Activated CD4-positive, CD25-positive, alpha-beta regulatory T cell (primary cell): ENCODE results near the gene SP1.
"Not testable (repeated sequence)": the region's sequence is repeated elsewhere in the genome, so short reads cannot be mapped to it uniquely, and the experiment has no call there.

Source experiments
- DNase-seq, 4 experiments: peaks; one replicate each; lab custom pipeline; 2025; lab: John Stamatoyannopoulos, UW

Gene SP1

DNA sequence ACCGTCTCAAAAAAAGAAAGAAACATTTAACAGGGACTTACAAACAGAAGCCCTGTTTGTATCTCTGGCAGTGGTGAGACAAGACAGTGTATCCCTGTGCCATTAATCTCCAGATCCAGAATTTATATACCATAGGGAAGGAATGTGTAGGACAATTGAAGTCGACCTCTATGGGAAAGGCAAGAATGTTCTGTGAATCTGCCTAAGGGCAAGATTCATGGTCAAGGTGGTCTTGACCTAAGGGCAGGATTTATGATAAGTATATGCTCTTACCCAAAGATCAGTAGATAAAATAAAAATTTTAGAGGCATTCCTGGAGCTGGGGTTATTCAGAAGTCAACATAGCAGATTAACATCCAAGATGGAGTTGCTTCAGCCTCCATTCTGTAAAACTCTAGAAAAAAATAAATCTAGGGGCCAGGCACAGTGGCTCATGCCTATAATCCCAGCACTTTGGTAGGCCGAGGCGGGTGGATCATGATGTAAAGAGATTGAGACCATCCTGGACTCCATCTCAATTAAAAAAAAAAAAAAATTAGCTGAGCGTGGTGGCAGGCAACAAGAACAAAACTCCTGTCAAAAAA, 21.0 kb upstream of the SP1 start:
- no peak for DNase-seq

DNA sequence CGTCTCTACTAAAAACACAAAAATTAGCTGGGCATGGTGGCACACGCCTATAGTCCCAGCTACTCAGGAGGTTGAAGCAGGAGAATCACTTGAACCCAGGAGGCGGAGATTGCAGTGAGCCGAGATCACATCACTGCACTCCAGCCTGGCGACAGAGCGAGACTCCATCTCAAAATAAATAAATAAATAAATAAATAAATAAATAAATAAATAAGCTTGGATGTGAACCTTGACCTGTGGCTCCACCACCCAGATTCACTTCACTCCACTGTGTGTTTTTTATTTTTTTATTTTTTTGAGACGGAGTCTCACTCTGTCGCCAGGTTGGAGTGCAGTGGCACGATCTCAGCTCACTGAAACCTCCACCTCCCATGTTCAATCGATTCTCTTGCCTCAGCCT, 18.3 kb upstream of the SP1 start:
- DNase-seq = not testable (repeated sequence)

DNA sequence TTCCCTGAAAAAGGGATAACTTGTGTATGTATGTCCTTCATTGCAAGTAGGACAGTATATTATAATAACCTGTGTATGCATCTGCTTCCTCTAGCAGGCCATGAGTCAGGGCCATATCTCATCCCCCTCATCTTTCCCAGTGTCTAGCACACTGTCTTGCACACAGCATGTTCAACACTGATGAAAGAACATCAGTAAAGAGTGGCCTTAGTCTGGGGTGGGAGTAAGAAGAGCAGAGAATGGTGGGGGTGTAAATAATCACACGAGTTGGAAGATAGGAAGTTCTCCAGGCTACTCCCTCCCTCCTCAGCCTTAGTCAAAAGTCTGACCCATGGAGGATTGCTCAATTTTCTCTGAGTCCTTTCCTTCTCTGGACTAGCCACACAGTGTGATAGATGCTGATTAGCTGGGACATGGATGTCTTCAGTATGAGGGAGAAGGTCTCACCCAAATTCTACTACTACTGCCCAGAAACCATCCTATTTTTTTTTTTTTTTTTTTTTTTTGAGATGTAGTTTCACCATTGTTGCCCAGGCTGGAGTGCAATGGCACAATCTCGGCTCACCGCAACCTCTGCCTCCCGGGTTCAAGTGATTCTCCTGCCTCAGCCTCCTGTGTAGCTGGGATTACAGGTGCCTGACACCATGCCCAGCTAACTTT, 14.6 kb upstream of the SP1 start:
- no peak for DNase-seq

DNA sequence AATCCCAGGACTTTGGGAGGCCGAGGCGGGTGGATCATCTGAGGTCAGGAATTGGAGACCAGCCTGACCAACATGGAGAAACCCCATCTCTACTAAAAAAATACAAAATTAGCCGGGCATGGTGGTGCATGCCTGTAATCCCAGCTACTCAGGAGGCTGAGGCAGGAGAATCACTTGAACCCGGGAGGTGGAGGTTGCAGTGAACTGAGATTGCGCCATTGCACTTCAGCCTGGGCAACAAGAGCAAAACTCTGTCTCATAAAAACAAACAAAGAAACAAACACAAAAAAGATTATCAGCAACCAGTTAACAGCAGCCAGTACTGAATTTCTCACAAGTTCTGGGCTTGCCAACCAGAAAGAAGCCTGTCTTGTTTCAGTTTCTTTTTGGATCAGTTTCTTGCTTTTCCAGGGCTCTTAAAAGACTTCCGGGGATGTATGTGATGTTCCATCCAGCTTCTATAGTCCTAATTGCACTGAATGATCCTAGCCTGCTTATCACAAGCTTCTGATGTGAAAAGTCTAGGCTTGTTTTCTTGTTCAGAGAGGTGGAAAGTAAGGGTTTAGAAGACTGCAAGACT, 6.3 kb upstream of the SP1 start:
- DNase-seq = not testable (repeated sequence)

GRCh38 chr12:53374277-53374676, 5.7 kb upstream of the SP1 start:
- DNase-seq = not testable (repeated sequence)

DNA sequence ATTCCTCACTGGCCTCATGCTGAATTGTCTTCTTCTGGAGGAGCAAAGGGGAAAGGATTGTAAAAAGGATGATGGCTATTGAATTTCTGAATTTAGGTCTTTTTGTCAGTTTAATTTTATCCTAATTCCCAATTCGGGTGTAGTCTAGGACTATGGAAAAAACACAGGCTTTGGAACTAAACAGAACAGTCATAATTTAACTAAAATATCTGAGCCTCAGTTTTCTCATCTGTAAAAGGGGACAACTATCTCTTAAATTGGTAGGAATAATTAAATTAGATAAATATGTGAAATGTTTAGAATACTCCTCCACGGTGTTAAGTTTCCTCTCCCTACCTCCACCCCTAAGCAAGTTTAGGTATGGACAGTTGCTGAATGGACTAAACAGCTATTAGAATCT, 3.2 kb upstream of the SP1 start:
- DNase-seq = no peak

DNA sequence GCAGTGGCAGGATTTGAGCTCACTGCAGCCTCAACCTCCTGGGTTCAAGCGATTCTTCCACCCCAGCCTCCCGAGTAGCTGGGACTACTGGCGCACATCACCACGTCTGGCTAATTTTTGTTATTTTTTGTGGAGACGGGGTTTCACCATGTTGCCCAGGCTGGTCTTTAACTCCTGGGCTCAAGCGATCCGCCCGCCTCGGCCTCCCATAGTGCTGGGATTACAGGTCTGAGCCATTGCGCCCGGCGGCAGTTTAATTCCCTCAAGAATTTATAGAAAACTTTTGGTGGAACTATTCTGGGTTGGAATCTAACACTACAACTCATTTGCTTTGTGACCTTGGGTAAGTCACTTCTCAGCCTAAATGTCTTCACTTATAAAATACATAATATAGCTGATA, 1.8 kb upstream of the SP1 start:
- DNase-seq = no peak

DNA sequence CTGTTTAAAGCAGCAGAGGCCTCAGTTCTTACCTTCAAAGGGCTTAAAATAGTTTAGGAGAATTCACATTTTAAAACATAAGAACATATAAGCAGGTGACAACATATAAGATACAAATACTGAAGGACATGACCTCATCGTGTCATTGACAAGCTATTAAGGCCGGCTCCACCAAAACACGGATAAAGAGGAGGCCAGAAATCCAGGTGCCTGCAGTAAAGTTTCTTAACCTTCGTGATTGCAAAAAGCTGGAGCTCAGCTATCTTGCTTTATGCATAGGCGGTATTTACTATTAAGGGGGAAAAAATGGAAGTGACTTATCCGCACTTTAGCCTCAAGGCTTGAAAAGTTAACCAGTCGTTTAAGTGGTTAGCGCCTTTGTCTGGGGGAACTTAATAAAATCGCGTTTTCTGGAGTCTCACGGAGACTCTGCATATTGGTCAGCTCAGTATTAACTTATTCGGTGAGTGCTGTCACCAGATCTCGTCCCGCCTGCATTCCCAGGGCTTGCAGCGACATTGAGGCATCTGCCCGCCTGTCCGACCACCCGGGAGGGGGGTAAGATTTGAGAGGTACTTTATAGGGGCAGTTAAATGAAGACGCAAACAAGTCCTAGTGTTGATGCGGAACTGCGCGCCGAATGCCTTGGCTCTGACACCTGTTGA, 1.1 kb upstream of the SP1 start:
- no peak for DNase-seq

- DNase-seq = peak; percentile 94 to 99 (median 97)
Measured at GRCh38 chr12:53379389-53380103, 430 bp upstream of the SP1 start.

DNA sequence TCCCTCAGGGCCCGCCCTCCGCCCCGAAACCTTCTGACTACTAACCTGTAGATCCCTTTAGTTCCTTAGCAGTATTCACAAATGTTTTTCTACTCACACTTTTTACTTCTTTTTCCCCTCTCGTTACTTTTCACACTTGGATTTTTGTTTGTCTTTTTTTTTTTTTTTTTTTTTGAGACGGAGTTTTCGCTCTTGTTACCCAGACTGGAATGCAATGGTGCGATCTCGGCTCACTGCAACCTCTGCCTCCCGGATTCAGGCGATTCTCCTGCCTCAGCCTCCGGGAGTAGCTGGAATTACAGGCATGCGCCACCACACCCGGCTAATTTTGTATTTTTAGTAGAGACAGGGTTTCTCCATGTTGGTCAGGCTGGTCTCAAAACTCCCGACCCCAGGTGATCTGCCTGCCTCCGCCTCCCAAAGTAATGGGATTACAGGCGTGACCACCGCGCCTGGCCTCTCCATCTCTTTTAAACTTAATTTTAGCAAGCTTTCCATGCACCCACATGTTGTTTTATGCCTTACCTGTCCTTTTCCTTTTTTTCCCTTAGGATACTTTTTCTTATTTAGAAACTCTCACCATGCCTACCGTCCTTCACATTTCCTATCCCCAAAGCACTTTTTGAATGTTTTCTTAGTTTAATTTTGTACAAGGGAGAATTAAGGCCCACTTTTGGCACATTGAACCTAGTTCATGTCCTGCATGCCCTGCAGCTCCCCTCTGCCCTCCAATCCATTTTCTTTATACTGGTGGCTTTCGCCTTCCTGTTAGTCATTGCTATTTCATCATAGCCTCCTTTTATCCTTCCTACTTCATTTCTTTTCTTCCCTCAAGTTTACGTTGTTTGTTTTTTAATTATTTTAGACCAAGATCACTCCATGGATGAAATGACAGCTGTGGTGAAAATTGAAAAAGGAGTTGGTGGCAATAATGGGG, 1.1 kb downstream of the SP1 start:
- DNase-seq = no peak

DNA sequence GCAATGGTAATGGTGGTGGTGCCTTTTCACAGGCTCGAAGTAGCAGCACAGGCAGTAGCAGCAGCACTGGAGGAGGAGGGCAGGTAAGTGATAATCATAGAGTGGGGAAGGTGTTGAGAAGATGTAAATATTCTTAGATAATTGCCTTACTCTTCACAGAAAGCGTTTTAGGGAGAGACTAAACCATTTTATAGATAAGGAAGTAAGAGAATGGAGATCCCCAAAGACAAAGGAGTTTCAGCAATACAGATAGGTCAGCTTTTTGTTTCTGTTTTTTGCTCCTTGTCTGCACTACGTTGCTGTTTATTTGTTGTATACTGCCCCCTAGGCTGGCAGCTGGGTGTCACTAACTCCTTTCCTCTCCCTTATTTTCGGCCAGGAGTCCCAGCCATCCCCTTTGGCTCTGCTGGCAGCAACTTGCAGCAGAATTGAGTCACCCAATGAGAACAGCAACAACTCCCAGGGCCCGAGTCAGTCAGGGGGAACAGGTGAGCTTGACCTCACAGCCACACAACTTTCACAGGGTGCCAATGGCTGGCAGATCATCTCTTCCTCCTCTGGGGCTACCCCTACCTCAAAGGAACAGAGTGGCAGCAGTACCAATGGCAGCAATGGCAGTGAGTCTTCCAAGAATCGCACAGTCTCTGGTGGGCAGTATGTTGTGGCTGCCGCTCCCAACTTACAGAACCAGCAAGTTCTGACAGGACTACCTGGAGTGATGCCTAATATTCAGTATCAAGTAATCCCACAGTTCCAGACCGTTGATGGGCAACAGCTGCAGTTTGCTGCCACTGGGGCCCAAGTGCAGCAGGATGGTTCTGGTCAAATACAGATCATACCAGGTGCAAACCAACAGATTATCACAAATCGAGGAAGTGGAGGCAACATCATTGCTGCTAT, 2.0 kb downstream of the SP1 start:
- DNase-seq = no peak

- no peak for DNase-seq
Measured at GRCh38 chr12:53383258-53383657, 3.3 kb downstream of the SP1 start.

- DNase-seq = not testable (repeated sequence)
Measured at GRCh38 chr12:53386381-53386780, 6.4 kb downstream of the SP1 start.

DNA sequence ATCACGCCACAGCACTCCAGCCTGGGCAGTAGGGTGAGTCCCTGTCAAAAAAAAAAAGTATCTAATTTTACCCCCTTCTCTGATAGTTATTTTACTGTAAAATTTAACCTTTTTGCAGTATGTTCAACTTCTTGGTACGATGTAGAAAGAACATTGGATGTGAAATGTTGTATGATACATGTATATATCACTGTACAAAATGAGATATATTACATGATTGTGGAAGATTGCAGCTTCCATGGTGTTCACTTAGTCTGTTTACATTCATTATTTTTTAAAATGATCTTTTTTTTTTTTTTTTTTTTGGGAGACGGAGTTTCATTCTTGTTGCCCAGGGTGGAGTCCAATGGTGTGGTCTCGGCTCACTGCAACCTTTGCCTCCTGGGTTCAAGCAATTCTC, 9.0 kb downstream of the SP1 start:
- no peak for DNase-seq

GRCh38 chr12:53389702-53390101, 9.7 kb downstream of the SP1 start:
- no peak for DNase-seq

GRCh38 chr12:53391724-53392123, 11.7 kb downstream of the SP1 start:
- DNase-seq = no peak

DNA sequence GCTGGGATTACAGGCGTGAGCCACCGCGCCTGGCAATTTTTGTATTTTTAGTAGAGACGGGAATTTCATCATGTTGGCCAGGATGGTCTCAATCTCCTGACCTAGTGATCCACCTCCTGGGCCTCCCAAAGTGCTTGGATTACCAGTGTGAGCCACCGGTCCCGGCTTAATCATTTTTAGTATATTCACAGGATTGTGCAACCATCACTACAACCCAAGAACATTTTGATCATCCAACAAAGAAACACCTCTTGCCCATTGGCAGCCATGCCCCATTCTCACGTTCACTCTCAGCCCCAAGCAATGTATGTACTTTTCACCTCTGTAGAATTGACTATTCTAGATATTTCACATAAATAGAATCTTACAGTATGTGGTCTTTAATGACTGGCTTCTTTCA, 19.9 kb downstream of the SP1 start:
- DNase-seq = no peak

DNA sequence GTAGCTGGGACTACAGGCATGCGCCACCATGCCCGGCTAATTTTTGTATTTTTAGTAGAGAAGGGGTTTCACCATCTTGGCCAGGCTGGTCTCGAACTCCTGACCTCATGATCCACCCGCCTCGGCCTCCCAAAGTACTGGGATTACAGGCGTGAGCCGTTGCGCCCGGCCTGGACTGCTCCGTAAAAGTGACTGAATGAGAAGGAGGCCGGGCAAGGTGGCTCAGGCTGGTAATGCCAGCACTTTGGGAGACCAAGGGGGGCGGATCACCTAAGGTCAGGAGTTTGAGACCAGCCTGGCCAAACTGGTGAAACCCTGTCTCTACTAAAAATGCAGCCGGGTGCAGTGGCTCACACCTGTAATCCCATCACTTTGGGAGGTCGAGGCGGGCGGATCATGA, 22.4 kb downstream of the SP1 start:
- DNase-seq = not testable (repeated sequence)

GRCh38 chr12:53402871-53403270, 22.9 kb downstream of the SP1 start:
- DNase-seq = no peak

GRCh38 chr12:53410951-53411350, 31.0 kb downstream of the SP1 start:
- DNase-seq = no peak
